DMS 273 (cell line): Measurements from ENCODE around the gene AUTS2.
A peak's percentile ranks its signal among the peaks of the same experiment; 100 is the strongest.

Experiments
- DNase-seq: peaks from one replicate; lab custom pipeline; 2025; ENCODE audit not compliant: unreplicated experiment; lab: John Stamatoyannopoulos, UW

AUTS2 gene

DNA sequence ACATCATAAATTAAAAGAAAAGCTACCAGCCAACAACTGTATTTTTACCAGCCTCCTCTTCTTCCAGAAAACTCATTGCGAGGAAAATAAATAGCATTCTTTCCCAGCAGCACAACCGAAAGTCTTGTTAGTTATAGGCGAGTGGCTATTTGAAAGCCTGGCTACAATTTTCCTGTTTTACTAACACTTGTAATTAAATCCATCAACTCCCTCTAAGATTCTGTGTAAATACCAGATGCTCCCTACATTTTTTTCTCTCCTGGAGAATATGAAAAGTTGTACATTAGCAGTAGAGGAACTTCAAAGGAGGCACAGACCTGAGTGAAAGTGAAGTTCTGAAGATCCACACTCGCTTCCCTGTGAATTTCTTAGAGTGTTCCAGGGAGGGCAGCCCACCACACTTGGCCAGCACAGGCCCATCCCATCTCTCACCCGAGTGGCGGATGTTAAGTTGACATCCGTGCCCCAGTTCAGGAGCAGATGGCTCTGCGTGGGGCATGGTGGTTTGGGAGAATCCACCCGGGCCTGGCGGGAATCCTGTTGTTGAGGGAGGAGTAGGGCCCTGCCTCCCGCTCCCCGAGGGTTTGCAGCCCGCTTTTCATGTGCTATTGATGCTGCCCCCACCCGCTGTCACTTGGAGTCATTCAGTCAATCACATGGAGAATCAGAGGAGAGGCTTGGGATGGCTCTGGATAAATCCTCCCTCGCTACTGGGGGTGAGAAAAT lies 1082.6 kb downstream of the AUTS2 start:
- DNase-seq = peak; percentile 89

DNA sequence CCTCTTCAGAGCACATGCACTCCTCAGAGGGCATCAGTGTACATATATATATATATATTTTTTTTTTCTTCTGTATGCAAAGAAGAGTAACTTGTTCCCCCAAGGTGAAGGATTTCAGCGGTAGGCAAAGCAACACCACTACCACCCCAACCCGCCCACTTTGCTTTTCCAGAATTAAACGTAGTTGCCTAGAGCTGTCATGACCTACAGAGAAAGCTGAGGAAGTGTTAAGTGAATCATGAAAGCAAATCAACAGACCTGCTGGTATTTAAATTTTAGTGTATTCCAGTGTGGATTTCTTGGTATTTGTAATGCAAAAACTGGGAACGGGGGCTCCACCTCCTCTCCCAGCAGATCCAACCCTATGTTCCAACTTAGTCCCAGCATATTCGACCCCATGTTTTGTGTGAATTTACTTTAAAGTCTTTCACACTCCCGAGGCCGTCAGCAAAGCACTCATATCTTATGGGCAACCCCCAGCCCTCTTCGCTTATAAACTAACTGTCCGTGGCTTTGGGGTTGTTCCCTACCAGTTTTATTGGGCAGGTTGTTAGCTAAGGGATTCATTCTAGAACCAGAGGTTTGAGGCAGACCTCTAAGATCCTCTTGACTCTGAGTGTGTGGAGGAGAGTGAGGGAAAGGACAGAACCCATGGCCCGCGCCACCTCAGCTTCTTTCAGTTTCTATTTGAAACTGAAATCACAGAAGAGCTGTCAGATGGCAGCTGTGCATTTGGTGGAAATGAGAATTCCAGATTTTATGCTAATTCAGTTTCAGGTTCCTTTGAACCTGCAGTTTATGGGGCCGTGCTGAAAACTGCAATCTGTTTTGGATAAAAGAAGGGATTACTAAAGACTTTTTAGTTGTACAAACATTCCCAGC lies 1083.4 kb downstream of the AUTS2 start:
- DNase-seq = peak; percentile 92

- DNase-seq = no peak
Measured at GRCh38 chr7:70684173-70684572, 1085.9 kb downstream of the AUTS2 start.

GRCh38 chr7:70693321-70693685 lies 1095.0 kb downstream of the AUTS2 start:
- DNase-seq = peak; percentile 73

DNA sequence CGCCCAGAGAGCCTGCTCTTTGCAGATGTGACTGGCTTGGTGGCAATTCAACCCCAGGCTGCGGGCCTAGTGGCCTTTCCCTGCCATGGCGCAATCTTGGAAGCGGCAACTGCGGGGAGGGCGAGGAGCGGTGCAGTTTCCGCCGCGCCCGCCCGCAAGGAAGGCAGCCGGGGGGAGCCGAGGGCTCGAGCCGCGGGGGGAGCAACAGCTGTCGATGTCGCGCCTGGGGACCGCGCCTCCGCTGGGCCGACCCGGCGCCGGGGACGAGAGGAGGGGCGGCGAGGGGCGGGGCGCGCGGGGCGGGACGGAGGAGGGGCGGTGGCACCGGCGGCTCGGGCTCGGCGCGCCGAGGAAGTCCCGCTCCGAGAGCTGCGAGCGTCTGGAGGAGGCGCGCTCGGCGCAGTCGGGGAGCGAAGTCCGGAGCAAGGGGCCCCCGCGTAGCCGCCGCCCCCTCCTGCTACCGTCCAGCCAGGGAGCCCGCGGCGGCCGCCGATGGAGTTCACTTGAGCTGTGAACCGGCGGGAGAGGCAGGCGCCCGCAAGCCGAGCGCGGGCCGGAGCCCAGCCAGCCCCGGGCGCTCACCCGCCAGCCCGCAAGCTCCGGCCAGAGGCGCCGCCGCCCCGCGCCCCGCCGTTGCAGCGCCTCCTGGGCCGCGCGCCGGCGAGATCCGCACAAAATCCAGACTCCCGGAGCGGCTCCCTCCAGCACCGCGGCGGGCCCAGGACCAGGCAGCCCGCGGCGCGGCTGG lies 1095.6 kb downstream of the AUTS2 start:
- DNase-seq = peak; percentile 96

GRCh38 chr7:70694434-70694970 lies 1096.2 kb downstream of the AUTS2 start:
- DNase-seq = peak; percentile 82

GRCh38 chr7:70694971-70695794 lies 1096.9 kb downstream of the AUTS2 start:
- DNase-seq = peak; percentile 76

- peak; percentile 71 for DNase-seq
Measured at GRCh38 chr7:70695795-70696083, 1097.5 kb downstream of the AUTS2 start.

GRCh38 chr7:70696201-70696754 lies 1098.0 kb downstream of the AUTS2 start:
- DNase-seq = peak; percentile 74

- DNase-seq = peak; percentile 89
Measured at GRCh38 chr7:70698219-70698832, 1100.1 kb downstream of the AUTS2 start.

GRCh38 chr7:70699271-70699670 lies 1101.0 kb downstream of the AUTS2 start:
- DNase-seq = peak; percentile 36

- no peak for DNase-seq
Measured at GRCh38 chr7:70700055-70700940, 1102.0 kb downstream of the AUTS2 start.

GRCh38 chr7:70700941-70701425 lies 1102.7 kb downstream of the AUTS2 start:
- DNase-seq = no peak

DNA sequence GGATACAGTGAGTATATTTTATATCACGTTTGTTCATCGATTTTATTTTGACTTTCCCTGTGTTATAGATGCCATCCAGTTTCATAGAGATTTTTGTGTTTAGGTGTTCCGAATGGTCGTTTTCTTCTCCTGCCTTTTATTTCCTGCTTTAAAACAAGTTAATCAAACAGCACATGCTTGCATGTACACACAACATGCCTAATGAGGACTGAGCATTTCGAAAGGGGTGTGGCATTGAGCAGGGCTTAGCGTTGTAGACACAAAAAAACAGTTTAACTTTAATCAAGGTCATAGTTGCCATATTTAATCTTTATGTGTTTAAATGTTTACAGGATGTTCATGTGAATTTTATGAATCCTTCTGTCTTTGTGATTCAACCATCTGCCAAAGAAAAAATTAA lies 1103.2 kb downstream of the AUTS2 start:
- DNase-seq = no peak

DNA sequence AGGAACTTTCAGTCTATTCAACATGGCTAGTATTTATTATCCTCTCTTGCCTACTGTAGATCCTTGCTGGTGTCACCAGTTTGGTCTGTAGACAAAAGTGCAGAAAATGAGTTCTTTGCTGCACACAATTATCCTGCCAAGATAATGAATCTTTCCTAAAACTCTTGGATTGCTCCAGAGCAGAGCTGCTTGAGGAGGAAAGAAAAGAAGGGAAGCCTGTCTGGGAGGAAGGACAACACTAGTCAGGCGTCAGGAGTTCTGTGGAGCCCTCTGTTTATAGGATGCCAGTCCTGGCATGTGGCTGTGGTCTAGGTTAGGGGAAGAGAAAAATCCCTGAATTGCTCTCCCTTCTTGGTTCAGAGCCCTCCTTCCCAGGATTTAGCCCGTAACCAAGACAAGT lies 1103.7 kb downstream of the AUTS2 start:
- no peak for DNase-seq

DNA sequence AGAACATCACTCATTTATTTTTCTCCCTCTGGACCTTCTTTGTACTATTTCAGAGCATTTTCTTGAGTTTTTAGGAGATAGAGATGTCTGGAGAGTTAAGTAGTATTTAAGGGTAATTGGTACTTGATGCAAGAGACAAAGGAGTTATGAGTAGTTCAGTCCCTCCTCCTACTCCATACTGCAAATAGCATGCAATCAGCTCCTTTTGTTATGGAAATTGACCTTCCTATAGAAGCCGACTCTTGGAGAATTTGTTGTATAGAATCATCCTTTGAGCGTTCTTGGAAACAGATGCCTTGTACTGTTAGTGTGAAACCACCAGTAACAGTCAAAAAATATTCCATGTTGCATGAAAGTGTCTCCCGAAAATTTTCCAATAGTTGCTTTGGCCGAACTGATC lies 1105.5 kb downstream of the AUTS2 start:
- no peak for DNase-seq

- DNase-seq = no peak
Measured at GRCh38 chr7:70704831-70705346, 1106.6 kb downstream of the AUTS2 start.

- DNase-seq = peak; percentile 58
Measured at GRCh38 chr7:70706204-70706603, 1107.9 kb downstream of the AUTS2 start.

GRCh38 chr7:70706698-70707097 lies 1108.4 kb downstream of the AUTS2 start:
- no peak for DNase-seq
